ENCODE data around the gene VENTX.

VENTX gene

DNA sequence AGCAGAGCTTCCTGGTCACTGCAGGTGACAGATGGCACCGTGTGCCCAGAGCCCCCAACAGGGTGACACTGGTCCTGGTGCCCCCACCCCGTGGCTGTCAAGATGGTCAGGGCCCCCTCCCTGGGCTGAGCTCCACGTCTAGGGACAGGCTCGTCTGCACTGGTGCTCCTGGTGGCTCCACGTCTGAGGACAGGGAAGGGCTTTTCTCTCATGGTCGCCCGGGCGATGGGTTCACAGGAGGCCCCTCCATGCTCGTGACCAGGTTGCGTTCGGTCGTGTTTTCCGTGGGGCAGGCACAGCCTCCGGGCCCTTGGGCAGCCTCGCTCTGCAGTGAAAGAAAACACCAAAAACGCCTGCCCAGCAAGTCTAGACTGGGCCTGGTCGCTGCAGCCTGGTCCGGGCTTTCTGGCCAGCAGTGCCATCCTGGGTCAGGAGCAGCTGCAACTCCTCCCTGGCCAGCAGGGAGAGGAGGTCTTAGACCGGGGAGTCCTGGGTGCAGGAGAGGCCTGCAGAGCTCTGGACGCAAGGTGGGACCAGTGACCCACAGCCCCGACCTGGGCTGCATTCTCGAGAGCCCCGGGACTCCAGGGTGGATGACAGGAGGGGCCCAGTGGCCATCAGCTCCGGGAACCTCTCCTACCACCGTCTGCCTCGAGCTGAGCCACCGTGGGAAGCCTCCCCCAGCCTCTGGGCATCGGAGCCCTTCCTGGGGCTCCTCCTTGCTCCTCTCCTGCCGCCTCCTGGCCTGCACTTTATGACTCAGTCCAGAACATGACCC lies 35.5 kb upstream of the VENTX start:
- in situ Hi-C loops (cut with MboI; ENCODE audit: low sequenced_read_pairs): no loop called here

DNA sequence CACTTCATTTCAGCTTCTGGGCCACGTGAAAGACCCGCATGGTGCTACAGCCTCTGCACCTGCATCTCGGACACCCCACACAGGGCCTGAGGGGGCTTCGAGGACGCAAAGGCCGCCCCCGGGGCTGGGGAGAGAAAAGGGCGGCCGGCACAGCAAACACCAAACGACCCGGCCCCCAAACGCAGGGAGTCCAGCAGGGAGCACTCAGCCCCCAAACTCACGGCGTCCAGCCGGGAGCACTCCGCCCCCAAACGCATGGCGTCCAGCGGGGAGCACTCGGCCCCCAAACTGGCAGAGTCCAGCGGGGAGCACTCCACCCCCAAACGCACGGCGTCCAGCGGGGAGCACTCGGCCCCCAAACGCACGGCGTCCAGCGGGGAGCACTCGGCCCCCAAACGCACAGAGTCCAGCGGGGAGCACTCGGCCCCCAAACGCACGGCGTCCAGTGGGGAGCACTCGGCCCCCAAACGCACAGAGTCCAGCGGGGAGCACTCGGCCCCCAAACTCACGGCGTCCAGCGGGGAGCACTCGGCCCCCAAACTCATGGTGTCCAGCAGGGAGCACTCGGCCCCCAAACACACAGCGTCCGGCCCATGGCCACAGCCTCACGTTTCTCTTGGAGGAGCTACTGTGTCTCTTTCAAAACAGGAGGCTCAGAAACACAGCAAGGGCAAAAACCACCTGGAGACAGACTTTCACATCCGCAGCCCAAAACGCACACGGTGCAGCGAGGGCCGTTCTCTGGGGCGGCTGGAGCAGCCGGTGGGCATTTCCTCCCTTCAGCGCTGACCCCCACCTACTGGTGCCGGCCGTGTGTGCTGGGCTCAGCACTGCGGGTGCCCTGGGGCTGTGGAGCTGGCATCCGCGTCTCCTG lies 34.6 kb upstream of the VENTX start:
- in situ Hi-C loops (cut with MboI; ENCODE audit: low sequenced_read_pairs): no loop called here

DNA sequence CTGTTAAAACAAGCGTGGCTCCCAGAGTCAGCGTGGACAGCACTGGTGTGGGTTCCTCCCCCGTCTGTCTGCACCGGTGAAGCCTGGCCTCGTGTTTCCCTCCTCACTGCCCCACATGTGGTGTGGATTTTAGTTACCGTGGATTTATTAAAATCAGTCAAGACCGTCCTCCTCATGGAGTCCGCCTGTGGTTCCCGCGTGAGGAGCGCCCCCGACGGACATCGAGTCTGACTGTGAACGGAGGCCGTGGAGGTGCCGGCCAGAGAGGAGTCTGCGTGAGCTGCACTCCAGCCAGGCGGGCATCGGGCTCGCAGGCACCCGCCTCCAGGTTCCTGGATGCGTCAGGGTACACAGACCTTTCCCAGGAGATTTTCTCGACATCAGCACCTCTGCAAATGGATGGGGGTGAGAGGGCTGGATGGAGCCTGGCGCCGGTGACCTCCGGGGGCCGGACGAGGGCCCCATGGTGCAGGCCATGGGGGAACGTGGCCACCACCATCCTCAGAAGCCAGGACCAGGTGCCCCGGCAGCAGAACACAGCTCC lies 33.9 kb upstream of the VENTX start:
- in situ Hi-C loops (cut with MboI; ENCODE audit: low sequenced_read_pairs): no loop called here

DNA sequence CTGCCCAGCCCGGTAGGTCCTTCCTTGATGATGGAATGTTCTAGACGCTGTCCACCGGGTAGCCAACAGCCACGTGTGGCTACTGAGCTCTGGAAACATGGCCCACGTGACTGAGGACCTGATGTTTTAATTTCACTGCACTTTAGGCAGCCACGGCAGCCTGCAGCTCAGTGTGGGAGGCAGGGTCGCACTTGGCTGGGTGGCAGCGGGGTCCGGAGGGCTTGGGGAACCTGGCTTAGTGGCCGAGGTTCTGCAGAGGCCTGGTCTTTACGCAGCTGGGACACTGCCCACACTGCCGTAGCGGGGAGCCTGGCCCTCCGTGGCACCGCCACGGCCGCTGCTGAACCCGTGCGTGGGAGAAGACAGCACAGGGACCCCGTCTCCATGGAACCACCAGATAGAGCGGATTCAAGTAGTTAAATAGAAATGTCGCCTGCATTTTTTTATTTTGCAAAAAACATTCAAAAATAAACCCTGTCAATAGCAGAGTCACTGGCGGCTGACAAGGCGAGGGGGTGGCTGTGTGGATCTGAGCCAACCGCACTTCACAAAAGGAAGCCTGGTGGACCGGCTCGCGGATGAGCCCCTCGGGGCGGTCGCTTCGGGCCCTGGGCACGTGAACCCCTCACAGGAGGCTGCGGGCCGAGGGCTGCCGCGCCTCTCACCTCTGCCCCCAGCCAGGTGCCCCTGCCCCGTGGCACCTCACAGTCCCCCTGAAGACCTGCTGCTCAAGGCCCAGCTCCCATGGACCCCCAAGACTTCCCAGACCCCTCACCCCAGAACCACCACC lies 33.2 kb upstream of the VENTX start:
- in situ Hi-C loops (cut with MboI; ENCODE audit: low sequenced_read_pairs): no loop called here

DNA sequence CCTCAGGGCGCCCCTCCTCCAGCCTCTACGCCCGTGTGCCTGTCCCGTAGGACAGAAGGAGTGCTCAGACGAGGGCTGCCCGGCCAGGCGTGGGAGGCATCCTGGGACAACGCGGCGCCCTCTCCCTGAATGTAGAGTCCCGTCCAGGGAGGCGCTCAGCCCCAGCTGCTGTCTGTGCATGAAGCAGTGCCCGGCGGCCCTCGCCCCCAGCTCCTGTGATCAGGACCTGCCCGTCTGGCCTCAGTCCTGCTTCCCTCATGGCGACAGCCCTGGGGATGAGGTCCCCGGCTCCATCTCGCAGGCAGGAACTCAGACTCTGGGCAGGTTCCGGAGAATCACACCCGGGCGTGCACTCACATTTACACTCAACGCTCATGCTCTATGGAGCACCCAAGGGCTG lies 32.5 kb upstream of the VENTX start:
- in situ Hi-C loops (cut with MboI; ENCODE audit: low sequenced_read_pairs): no loop called here

DNA sequence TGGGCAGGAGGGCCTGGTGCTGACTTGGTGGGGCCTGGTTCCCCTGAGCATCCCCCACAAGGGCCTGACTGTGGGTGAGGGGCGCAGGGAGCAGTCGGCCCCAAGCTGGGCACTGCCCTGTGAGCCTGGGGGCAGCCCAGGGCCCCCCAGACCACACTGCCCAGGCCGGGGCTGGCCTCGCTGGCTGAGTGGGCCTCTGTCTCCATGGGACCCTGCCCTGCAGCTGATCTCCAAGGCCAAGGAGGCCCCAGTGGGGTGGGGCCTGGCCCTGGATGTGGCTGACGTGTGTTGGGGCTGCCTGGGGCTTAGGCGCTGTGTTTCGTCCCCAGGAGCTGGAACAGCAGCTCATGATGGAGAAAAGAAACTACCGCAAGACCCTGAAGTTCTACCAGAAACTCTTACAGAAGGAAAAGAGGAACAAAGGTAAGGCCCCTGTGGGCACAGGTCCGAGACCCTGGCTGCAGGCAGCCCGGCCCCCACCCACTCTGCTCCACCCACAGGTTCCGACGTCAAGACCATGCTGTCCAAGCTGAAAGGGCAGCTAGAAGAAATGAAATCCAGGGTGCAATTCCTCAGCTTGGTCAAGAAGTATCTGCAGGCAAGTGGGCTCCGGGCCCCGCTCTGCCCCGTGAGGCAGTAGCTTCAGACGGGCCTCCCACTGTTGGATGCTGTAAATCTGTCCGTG lies 31.2 kb upstream of the VENTX start:
- in situ Hi-C loops (cut with MboI; ENCODE audit: low sequenced_read_pairs): no loop called here

DNA sequence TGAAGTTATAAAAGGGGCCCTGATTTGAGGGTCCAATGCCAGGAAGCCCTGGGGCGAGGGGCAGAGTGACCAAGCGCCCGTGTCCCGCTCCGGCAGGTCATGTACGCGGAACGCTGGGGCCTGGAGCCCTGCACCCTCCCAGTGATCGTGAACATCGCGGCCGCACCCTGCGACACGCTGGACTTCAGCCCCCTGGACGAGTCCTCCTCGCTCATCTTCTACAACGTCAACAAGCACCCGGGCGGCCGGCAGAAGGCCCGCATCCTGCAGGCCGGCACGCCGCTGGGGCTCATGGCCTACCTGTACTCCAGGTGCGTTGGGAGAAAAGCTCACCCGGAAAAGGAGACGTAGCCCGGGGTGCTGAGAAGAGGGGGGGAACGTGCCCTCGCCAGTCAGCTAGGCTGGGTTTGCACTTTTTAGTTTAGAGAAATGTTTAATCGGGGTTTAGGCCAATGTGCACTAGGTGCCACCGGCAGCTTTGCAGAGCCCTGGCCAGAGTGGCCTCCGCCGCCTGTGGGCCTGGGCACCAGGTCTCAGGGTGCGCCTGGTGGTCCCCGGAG lies 30.5 kb upstream of the VENTX start:
- in situ Hi-C loops (cut with MboI; ENCODE audit: low sequenced_read_pairs): no loop called here

DNA sequence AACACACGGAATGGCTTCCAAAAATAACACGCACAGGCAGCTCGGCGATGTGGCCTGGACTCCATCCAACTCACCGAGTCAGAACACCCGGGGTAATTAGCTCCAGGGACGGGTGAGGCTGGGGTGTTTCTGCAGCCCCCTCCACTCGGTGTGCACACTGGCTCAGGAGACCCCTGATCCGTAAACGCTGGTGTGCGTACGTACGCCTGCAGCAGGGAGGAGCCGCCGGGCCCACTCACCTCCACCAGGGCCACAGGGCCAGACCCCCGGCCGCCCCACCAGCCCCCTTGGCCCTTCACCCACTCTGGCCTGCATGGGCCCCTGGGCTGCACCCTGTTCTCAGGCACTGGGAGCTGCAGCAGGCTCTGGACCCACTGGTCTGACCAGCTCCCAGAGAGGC lies 30.0 kb upstream of the VENTX start:
- in situ Hi-C loops (cut with MboI; ENCODE audit: low sequenced_read_pairs): no loop called here

DNA sequence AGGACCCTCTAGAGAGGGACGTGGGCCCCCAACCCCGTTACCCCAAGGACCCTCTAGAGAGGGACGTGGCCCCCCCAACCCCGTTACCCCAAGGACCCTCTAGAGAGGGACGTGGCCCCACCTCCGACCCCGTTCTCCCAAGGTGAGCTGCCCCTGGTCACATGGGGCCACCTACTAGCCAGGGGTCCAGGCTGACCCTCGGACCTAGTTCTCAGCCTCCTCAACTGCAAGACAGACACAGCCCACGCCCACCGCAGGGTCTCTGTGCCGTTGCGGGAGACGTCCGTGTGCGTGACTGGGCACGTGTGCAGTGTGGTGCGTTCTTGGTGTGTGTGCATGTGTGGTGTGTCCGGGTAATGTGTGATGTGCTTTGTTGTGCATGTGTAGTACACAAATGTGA lies 29.2 kb upstream of the VENTX start:
- in situ Hi-C loops (cut with MboI; ENCODE audit: low sequenced_read_pairs): no loop called here

DNA sequence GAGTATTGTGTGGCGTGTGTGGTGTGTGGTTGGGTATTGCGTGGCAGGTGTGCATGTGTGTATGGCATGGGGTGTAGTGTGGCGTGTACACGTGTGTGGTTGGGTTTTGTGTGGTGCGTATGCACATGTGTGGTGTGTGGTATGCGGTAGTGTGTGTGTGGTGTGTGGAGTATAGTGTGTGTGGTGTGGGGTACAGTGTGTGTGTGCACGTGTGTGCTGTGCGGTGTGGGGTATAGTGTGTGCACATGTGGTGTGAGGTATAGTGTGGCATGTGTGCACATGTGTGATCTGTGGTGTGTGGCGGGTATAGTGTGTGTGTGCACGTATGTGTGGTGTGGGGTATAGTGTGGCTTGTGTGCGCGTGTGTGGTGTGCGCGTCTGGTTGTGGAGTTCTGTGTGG lies 28.5 kb upstream of the VENTX start:
- in situ Hi-C loops (cut with MboI; ENCODE audit: low sequenced_read_pairs): no loop called here

DNA sequence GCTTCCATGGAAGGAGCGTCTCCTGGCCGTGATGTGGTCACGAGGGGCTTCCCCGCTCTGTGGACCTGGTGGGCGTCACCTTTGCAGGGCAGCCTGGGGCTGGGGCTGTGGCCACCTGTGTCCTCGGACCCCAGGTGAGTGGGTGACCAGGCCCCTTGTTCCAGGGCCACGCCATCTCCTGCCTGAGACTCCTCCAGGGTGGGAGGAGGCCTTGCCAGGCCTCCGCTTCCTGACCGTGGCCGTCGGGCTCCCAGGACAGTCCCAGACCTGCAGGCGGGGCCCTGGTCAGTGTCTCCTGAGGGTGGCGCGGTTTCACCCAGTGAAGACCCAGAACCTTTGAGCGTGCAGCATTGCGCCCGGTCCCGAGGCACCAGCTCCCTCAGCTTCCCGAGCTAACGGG lies 28.0 kb upstream of the VENTX start:
- in situ Hi-C loops (cut with MboI; ENCODE audit: low sequenced_read_pairs): no loop called here

DNA sequence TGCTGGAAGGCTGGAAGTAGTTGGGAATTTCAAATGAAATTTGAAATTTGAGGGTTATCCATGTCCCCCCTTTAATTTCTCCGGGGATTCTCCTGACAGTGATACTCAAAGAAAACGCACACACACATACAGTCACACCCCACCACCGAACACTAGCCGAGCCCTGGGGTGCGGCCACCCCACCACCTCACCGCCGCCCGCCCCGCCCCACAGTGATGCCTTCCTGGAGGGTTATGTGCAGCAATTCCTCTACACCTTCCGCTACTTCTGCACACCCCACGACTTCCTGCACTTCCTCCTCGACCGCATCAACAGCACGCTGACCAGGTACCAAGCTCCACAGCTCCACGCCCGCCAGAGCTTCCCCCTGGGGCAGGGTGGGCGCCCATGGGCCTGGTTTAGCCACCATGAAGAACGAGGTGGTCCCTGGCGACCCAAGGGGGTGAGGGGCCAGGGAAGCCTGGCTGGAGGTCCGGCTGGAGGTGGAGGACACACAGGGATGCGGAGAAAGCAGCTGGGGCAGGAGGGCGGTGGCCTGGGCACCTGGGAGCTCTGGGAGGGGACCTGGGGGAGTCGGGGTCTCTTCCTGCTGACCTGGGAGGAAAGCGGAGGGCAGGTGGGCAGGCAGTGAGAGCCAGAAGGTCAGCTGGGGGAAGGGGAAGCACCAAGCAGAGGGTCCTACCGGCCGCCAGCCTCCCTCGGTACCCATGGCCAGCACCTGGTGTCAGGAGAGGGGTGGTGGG lies 27.1 kb upstream of the VENTX start:
- in situ Hi-C loops (cut with MboI; ENCODE audit: low sequenced_read_pairs): no loop called here

DNA sequence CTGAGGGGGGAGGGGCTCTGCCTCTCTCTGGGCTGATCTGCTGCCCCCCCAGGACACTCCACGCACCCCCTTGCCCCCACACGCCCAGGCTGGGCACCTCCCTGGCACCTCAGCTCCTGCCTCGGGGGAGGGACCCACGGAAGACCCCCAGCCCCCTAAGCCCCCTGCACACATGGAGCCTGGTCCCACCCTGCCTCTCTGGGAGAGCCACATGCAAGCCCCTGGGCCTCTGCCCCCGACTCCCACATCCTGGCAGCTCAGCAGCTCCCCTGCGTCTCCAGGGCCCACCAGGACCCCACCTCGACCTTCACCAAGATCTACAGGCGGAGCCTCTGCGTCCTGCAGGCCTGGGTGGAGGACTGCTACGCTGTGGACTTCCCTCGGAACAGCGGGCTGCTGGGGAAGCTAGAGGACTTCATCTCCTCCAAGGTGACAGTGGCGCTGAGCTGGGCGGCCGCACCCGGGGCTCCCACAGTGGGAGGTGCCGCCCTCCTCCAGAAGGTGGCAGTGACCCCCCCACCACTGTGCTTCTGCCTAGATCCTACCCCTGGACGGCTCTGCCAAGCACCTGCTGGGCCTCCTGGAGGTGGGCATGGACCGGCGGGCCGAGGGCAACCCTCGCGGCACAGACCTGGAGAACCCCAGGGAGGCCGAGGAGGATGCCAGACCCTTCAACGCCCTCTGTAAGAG lies 26.4 kb upstream of the VENTX start:
- in situ Hi-C loops (cut with MboI; ENCODE audit: low sequenced_read_pairs): no loop called here

DNA sequence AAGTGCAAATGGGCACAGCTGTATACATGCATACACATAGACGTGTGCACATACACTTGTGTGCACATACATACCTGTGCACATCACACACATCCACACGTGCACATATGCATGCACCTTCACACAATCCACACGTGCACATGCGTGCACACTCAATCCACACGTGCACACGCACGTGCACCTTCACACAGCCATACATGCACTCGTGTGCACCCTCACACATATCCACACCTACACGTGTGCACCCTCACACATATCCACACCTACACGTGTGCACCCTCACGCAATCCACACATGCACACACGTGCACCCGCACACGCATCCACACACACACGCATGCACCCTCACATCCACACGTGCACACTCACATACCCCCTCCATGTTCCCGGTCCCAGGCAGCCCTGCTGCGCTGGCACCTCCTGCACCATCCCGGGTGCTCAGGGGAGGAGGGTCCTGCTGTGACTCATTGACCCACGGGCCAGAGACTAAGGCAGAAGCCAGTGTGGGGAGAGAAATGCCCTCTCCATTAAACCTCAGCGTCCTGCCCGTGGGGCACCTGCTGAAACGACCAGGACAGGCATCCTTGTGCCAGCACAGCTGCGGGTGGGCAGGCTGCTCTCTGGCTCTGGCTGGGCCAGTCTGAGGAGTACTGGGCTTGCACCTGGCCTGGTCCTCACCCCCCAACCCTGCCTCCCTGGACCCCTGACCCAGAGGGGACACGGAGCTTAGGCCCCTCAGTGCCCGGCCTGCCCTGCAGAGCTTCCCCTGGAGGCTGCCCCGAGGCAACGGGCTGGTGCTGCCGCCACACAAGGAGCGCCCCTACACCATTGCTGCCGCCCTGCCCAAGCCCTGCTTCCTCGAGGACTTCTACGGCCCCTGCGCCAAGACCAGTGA lies 25.4 kb upstream of the VENTX start:
- in situ Hi-C loops (cut with MboI; ENCODE audit: low sequenced_read_pairs): no loop called here

DNA sequence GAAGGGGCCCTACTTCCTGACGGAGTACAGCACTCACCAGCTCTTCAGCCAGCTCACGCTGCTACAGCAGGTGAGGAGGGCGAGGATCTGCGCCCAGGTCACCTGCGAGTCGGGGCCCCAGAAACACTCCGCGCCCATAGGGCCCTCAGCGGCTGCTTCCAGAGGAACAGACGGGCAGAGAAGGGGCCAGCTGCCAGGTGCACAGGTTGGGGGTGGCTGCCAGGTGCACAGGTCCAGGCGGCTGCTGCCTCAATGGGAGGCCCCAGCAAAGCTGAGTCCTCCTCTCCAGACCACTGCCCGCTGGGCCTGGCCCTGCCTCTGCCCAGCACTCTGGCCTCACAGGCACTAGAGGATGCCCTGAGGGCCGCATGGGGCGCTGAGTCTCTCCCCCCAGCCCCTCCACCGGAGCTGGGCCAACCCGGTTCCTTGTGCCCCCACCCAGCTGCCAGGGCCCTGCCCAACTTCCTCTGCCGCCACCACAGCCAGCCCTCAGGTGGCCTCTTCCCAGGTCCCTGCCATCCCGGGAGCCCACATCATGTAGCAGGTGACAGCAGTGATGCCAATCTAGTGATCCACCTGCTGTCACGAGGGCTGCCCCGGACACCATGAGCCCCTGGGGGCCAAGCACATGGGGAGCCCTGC lies 24.7 kb upstream of the VENTX start:
- in situ Hi-C loops (cut with MboI; ENCODE audit: low sequenced_read_pairs): no loop called here

DNA sequence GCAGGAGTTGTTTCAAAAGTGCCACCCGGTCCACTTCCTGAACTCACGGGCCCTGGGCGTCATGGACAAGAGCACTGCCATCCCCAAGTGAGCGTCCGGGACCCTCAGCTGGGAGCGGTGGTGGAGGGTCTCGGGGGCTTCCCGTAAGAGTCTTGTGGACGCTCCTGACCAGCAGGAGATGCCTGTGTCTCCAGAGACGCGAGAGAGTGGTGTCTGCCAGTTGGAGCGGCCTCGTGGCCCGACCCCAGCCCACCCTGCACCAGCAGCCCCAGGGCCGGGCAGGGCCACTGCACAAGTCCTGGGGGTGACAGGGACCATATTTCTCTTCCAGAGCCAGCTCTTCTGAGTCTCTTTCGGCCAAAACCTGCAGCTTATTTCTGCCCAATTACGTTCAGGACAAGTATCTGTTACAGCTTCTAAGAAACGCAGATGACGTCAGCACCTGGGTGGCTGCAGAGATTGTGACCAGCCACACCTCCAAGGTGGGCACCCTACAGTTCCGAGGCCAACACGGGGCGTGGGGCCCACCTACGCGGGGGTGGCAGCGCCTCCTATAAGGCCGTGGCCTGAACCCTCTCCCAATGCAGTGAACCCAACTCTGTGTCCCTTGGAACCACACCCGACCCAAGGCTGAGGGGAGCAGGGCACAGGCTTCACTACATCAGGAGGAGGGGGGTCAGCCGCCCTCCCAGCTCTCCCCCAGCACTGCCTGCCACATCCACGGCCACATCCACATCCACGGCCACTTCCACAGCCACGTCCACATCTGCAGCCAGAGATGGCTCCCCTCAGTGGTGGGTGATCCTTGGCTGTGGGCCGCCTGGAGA lies 23.8 kb upstream of the VENTX start:
- in situ Hi-C loops (cut with MboI; ENCODE audit: low sequenced_read_pairs): no loop called here
